Measurements from ENCODE around the gene MMP25. TPM values are rescaled to one million over a fixed set of nuclear protein-coding genes. Genes with fewer than 3 reads are reported as not detected.
A peak's percentile ranks its signal among the peaks of the same experiment; 100 is the strongest.

MMP25 gene
- total and polyA plus RNA-seq, 2 donors (not counting 1 experiment from before 2014, with no cell fraction given), result 0.12 to 0.22 TPM

DNA sequence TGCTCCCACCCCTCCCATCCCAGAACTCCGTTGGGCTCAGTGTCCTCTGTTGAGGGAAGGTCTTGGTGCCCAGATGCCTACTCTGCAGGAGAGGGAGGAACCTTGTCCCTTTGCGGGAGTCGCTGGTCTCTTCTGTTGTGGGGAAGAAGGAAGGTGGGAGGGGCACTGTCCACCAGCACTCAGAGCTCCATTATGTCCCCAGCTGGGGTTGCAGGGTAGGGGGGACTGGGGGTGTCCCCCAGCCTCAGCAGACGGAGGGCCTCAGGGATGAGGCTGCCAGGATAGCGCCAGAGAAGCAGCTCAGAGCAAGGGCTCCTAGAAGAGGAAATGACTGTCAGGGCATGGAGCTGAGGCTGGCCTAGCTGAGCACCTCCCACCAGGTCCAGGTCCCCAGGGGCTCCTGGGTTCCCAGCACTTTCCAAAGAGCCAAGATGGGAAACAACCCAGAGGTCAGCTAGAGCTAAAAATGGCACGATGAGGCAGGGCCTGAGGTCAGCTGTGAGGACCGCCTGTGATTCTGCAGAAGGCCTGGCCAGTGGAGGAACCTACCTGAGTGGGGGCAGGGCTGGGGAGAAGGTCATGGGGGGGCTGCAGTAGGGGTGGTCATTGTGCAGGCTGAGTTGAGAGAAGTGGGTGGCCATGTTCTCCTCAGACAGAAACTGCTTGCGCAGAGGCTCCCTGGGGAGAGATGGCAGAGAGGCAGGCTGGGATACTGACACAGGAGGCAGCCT, 23.5 kb upstream of the MMP25 start:
- DNase-seq (no peak), ATAC-seq (ENCODE audit: low read depth) (no peak)
- ChIA-PET CTCF (interaction anchor here (0.8 to 6.9 kb wide), 5 partner anchors 10 to 35 kb away, joined by 3 to 61 read pairs (median 8); no protein-coding TSS in a partner anchor), POLR2A (interaction anchor here (0.6 to 2.1 kb wide), 2 partner anchors 10 to 19 kb away, joined by 3 to 9 read pairs; no protein-coding TSS in a partner anchor)
- Mint-ChIP-seq H3K27me3 (no peaks in the 10 kb centered on the region), H3K9me3 (ENCODE audit: insufficient read depth) (no peaks in the 10 kb centered on the region), H3K4me3 (peak overlapping the region; percentile 97), H3K4me1 (peaks cover 44% of the 10 kb centered on the region), H3K27ac (peak overlapping the region; percentile 99)
- H3K27me3 ChIP-seq (replicated peaks in 1 of 4; ENCODE audit: control extremely low read depth in 1 of 4, control insufficient read depth in 3 of 4, insufficient read depth in 4 of 4, low read length in 3 of 4), result peaks cover 0 to 9% (median 3%) of the 10 kb centered on the region in 4 experiments
- H3K9me3 ChIP-seq (ENCODE audit: control extremely low read depth in 1 of 3, control insufficient read depth in 2 of 3, insufficient read depth in 1 of 3, low read length in 2 of 3), result no peaks in the 10 kb centered on the region
- peak overlapping the region; percentile 90 for H2AFZ ChIP-seq (ENCODE audit: insufficient read depth, low read depth, low read length, poor library complexity, severe bottlenecking)
- no peak overlapping the region for H3K9ac ChIP-seq (ENCODE audit: low read length)
- H3K36me3 ChIP-seq (replicated peaks in 1 of 2; ENCODE audit: control extremely low read depth in 1 of 2, control insufficient read depth in 1 of 2, extremely low read depth in 1 of 2, insufficient read depth in 2 of 2, low read length in 1 of 2), result peaks cover 0 to 18% of the 10 kb centered on the region in 2 experiments
- H3K4me1 ChIP-seq (ENCODE audit: control insufficient read depth in 2 of 2, insufficient read depth in 2 of 2, low read length in 2 of 2), result peaks cover 39 to 57% of the 10 kb centered on the region in 2 donors
- H3K27ac ChIP-seq (ENCODE audit: low read length in 2 of 2), result no peak overlapping the region
- peaks cover 15% of the 10 kb centered on the region for H3K79me2 ChIP-seq (ENCODE audit: control insufficient read depth, insufficient read depth, low read length)
- H3K4me3 ChIP-seq (ENCODE audit: control extremely low read depth in 1 of 5, extremely low read depth in 1 of 5, insufficient read depth in 1 of 5, low read depth in 2 of 5, low read length in 4 of 5), result no peak overlapping the region
- peaks cover 26% of the 10 kb centered on the region for H4K20me1 ChIP-seq (ENCODE audit: control insufficient read depth, insufficient read depth, low read length, poor library complexity, severe bottlenecking)
- intact Hi-C loops (cut with micrococcal nuclease), result loop anchor here (5.0 to 10.0 kb wide), 6 partner anchors 56 to 1718 kb away; partner anchors contain the start of genes PAQR4, SRRM2, UBE2I and ZNF174
- H3K4me2 ChIP-seq (replicated peaks; ENCODE audit: low read depth, low read length, poor library complexity, severe bottlenecking), result peak overlapping the region; percentile 90
- 70% methylated on average over 7 of the region's 8 CpGs for WGBS (ENCODE audit: insufficient coverage)
- TF ChIP-seq EZH2 (IDR thresholded peaks at IDR 0.05; ENCODE audit: borderline replicate concordance, insufficient read depth, low read depth, low read length, poor library complexity, severe bottlenecking), result no peak
- TF ChIP-seq, protein P1, sequence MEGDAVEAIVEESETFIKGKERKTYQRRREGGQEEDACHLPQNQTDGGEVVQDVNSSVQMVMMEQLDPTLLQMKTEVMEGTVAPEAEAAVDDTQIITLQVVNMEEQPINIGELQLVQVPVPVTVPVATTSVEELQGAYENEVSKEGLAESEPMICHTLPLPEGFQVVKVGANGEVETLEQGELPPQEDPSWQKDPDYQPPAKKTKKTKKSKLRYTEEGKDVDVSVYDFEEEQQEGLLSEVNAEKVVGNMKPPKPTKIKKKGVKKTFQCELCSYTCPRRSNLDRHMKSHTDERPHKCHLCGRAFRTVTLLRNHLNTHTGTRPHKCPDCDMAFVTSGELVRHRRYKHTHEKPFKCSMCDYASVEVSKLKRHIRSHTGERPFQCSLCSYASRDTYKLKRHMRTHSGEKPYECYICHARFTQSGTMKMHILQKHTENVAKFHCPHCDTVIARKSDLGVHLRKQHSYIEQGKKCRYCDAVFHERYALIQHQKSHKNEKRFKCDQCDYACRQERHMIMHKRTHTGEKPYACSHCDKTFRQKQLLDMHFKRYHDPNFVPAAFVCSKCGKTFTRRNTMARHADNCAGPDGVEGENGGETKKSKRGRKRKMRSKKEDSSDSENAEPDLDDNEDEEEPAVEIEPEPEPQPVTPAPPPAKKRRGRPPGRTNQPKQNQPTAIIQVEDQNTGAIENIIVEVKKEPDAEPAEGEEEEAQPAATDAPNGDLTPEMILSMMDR (IDR thresholded peaks at IDR 0.05), result no peak

DNA sequence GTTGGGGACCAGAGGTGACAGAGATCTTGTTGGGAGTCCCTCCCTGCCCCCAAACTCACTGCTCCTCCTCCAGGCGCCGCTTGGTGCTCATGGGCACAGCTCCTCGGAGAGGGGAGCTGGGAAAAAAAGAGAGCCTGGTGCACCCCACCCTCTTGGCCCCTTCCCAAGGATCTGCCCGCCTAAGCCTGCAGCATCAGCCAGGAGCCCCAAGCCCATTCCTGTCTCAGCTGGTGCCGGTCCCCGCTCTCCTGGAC, 23.0 kb upstream of the MMP25 start:
- WGBS (ENCODE audit: insufficient coverage), result 22% methylated on average over 3 of the region's 6 CpGs
- POLR2A ChIA-PET, result interaction anchor here (0.6 to 2.1 kb wide), 2 partner anchors 10 to 20 kb away, joined by 3 to 9 read pairs; no protein-coding TSS in a partner anchor
- CTCF ChIA-PET, result interaction anchor here (2.0 to 6.9 kb wide), 4 partner anchors 10 to 35 kb away, joined by 6 to 61 read pairs (median 18); no protein-coding TSS in a partner anchor
- no peaks in the 10 kb centered on the region for H3K27me3 Mint-ChIP-seq
- DNase-seq (no peak), ATAC-seq (ENCODE audit: low read depth) (no peak)
- peaks cover 0 to 18% of the 10 kb centered on the region in 2 experiments for H3K36me3 ChIP-seq (replicated peaks in 1 of 2; ENCODE audit: control extremely low read depth in 1 of 2, control insufficient read depth in 1 of 2, extremely low read depth in 1 of 2, insufficient read depth in 2 of 2, low read length in 1 of 2)
- H3K4me1 ChIP-seq (ENCODE audit: control insufficient read depth in 2 of 2, insufficient read depth in 2 of 2, low read length in 2 of 2), result peaks cover 39 to 55% of the 10 kb centered on the region in 2 donors
- intact Hi-C loops (cut with micrococcal nuclease), result loop anchor here (5.0 to 10.0 kb wide), 6 partner anchors 56 to 1719 kb away; partner anchors contain the start of genes PAQR4, SRRM2, UBE2I and ZNF174
- peaks cover 15% of the 10 kb centered on the region for H3K79me2 ChIP-seq (ENCODE audit: control insufficient read depth, insufficient read depth, low read length)
- H3K4me1 Mint-ChIP-seq, result peaks cover 44% of the 10 kb centered on the region
- peak overlapping the region; percentile 90 for H2AFZ ChIP-seq (ENCODE audit: insufficient read depth, low read depth, low read length, poor library complexity, severe bottlenecking)
- H4K20me1 ChIP-seq (ENCODE audit: control insufficient read depth, insufficient read depth, low read length, poor library complexity, severe bottlenecking), result peaks cover 28% of the 10 kb centered on the region
- H3K27ac Mint-ChIP-seq, result peak overlapping the region; percentile 99
- H3K4me2 ChIP-seq (replicated peaks; ENCODE audit: low read depth, low read length, poor library complexity, severe bottlenecking), result peak overlapping the region; percentile 90
- peak overlapping the region; percentile 97 for H3K4me3 Mint-ChIP-seq
- TF ChIP-seq, protein P1 (IDR thresholded peaks at IDR 0.05), result no peak
- no peak for TF ChIP-seq EZH2 (IDR thresholded peaks at IDR 0.05; ENCODE audit: borderline replicate concordance, insufficient read depth, low read depth, low read length, poor library complexity, severe bottlenecking)
- peak overlapping the region; percentile 90 for H3K9ac ChIP-seq (ENCODE audit: low read length)
- H3K27me3 ChIP-seq (replicated peaks in 1 of 4; ENCODE audit: control extremely low read depth in 1 of 4, control insufficient read depth in 3 of 4, insufficient read depth in 4 of 4, low read length in 3 of 4), result peaks cover 0 to 4% (median under 1%) of the 10 kb centered on the region in 4 experiments
- peak overlapping the region in 4 of 5 experiments; percentile 63 to 79 (median 72) for H3K4me3 ChIP-seq (ENCODE audit: control extremely low read depth in 1 of 5, extremely low read depth in 1 of 5, insufficient read depth in 1 of 5, low read depth in 2 of 5, low read length in 4 of 5)
- no peaks in the 10 kb centered on the region for H3K9me3 ChIP-seq (ENCODE audit: control extremely low read depth in 1 of 3, control insufficient read depth in 2 of 3, insufficient read depth in 1 of 3, low read length in 2 of 3)
- no peaks in the 10 kb centered on the region for H3K9me3 Mint-ChIP-seq (ENCODE audit: insufficient read depth)
- peak overlapping the region; percentile 5 to 94 for H3K27ac ChIP-seq (ENCODE audit: low read length in 2 of 2)
